Anterior cingulate cortex (tissue), 58 donors: ENCODE measurements around the gene COLEC12.
A peak's percentile ranks its signal among the peaks of the same experiment; 100 is the strongest.

Experiments
- DNase-seq, 58 donors: peaks; one replicate each; lab custom pipeline; 2025; lab: John Stamatoyannopoulos, UW

COLEC12 gene

DNA sequence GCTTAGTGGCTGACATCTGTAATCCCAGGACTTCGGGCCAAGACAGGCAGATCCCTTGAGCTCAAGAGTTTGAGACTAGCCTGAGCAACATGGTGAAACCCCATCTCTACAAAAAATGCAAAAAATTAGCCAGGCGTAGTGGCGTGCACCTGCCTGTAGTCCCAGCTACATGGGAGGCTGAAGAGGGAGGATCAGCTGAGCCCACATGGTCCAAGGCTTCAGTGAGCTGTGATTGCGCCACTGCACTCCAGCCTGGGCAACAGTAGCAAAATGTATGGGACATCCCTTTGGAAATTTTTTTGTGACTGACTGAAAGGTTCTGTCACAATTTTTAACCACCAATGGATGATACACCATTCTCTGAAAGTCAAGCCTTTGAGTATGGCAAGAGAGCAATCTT is 6.3 kb upstream of the COLEC12 start:
- DNase-seq: no peak

GRCh38 chr18:506264-506663 is 5.8 kb upstream of the COLEC12 start:
- no peak for DNase-seq

DNA sequence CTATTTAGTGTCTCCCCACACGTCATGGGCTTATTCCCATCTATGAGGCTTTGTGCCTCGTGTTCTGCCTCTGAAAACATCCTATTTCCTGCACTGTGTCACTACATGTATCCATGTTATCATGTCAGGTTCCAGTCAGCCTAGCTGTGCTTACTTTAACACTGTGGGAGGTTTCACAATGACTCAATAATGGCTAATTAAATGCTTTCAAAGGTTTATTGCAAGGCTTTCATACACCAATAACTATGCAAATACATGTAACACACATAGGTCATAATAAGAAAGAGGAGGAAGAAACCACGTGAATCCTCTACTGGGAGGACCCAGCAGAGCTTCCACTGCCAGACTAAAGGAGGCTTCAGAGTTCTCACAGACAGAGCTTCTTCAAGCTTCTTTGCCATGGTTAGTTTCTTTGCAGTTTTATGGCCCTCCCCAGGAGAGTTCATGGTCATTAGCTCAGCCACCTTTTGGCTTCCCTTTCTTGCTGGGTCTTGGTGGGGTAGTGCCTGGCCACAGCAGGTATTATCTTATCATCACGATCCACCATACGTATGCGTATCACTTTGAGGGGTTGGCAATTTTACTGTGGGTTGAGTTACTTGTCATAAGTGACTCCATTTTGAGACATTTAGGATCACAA is 5.1 kb upstream of the COLEC12 start:
- DNase-seq: no peak

GRCh38 chr18:501406-501714 is 859 bp upstream of the COLEC12 start:
- no peak for DNase-seq

GRCh38 chr18:499776-500631 is 497 bp downstream of the COLEC12 start:
- peak in 2 of 58 donors; percentile 15 to 27 for DNase-seq

- DNase-seq: no peak
Observed at GRCh38 chr18:498931-499775, 1.3 kb downstream of the COLEC12 start.

DNA sequence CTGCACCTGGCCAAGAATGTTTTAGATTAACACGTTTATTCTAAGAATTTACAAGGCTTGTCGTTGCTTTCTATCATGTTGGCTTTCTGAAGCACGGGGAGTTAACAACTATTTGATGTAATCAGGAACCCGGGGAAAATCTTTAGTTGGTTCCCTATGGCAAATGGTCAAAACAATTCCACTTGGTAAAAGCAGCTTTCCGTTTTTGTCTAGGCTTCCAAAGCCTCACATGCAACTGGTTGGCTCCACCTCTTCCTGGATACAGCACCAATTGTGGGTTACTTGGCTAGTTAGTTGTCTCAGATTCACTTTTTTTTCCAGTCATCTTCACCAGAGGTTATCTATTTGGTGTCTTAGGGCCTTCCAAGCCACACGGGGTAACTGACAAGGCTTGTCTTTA is 2.8 kb downstream of the COLEC12 start:
- DNase-seq: no peak

GRCh38 chr18:495452-495851 is 5.0 kb downstream of the COLEC12 start:
- DNase-seq: no peak

- DNase-seq: no peak
Observed at GRCh38 chr18:495017-495416, 5.5 kb downstream of the COLEC12 start.

DNA sequence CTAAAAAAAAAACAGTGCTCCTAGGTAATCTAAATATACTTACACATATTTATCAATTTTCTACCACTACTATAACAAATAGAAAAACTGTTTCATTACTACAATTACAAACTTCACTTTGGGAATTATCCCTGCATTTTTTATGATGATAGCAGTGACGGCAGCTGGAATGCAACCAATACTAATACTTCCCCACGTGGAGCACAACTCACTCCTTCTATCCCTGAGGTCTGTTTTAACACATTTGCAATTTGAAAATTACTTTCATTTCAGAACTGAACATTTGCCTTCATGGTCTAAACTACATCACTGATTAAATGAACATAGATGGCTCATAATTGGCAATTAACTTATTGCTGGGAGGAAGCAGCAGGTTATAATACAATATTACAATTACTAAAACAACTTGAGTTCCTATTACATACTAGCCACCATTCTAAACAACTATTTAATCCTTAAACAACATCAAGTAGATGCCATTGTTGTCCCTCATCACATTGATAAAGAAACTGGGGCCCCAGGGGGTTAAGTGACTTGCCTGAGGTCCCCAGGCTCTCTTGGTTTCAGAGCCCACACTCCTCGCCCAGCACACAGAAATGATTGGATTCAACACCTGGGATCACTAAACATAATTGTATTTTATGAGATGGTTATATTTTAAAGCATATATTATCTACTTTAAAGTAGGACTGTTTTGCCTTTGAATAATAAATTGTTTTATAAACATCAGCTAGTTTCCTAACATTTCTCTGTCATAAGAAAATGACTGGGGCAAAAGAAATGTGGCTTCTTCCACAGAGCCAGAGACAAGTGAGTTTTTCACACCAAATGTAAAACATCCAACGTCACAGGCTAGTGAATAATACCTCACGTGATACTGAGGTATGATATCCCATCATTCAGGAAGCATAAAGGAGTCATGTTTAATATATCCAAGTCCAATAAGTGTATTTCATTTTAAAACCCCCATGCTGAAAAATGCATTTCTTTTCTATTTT is 6.2 kb downstream of the COLEC12 start:
- no peak for DNase-seq

DNA sequence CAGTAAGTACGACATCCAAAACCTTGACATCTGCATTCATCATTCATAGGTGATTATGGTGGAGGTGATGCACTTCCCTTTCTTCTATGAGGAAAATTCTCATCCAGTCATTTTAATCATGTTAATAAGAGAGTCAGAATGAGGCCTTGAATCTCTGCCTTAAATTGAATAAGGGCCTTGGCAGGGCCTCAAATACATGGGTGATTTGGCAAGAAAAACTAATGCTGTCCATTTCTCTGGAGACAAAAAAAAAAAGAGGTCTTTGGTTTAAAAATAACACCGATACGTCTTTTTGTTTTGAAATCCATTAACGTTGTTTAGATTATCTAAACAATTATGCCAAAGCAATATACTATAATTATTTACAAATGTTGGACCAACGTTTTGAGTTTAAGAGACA is 8.1 kb downstream of the COLEC12 start:
- DNase-seq: no peak

- DNase-seq: no peak
Observed at GRCh38 chr18:490624-491023, 9.9 kb downstream of the COLEC12 start.

GRCh38 chr18:490024-490366 is 10.5 kb downstream of the COLEC12 start:
- no peak for DNase-seq

DNA sequence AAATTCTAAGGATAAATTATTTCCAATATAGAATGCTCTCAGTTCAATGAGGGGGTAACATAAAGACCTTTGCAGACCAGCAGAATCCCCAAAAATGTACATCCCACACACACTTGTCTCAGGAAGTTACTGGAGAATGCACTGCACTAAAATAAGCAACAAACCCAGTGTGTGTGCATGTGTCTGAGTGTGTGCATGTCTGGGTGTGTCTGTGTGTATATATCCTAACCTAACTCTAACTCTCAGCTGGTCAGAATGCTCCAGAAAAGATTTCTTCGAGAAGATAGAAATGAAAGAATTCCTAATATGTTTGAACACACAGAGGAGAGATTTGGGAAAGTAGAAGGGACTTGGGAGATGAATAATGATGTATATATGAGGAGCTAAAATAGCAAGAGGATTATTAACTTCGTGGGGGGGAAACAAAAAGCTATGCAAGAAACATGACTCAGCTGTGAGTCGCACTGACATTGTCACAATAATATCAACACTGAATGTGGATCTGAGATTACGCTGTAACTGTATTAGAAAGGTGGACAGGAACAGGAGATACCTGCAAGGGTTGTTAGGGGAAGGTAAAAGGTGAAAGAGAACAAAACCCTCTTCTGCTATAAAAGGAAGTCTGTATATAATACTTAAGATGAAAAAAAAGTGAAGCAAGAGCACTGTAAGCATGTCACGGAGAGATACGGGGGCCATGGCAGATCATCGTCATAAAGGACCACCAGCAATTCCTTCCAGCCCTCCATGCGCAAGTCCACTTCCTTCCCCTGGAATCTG is 11.1 kb downstream of the COLEC12 start:
- no peak for DNase-seq

GRCh38 chr18:486929-487740 is 13.4 kb downstream of the COLEC12 start:
- no peak for DNase-seq

DNA sequence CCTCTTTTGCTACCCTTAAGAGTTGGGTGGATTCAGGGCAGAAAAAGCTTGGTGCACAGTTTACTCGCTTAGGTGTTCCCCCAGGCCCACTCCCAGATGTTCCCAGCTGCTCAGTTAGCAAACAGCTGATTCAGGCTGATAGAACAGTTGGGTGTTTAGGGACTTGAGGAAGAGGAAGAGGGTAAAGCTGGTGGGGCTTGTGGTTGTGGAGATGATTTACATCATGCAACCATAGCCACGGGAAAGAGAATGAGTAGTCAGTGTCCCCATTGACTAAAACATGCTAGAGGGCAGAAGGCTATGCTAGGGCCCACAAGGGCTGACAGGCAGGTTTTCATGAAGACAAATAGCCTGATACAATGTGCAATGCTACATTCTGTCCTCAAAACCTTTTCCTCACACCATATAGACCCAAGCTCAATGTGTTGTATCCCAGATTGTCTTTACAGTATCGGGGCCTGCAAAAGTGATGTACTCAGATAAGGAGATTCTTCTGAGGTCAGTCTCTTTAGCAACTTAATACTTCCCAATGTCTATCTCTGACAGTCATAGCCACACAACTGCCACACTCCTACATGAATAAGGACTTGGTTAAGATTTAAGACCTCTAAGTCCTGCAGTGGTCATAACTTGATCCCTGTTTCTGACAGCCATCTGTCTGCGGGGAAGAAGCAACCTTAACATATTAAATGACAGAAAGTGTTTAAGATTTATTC is 15.6 kb downstream of the COLEC12 start:
- DNase-seq: no peak

- no peak for DNase-seq
Observed at GRCh38 chr18:478681-479080, 21.8 kb downstream of the COLEC12 start.

- no peak for DNase-seq
Observed at GRCh38 chr18:477565-477964, 22.9 kb downstream of the COLEC12 start.
